Erythroblast (primary cell): Measurements from ENCODE around the gene GTPBP1.
A peak's percentile ranks its signal among the peaks of the same experiment; 100 is the strongest.

ENCODE experiments used
- DNase-seq, 2 experiments: peaks; one replicate each; lab custom pipeline; 2025; lab: John Stamatoyannopoulos, UW
- GATA1 ChIP-seq: IDR thresholded peaks from 2 replicates; pipeline ENCODE4 v1.6.1; 2011; ENCODE audit warnings: low read depth, mild to moderate bottlenecking, control low read depth, low read length, moderate library complexity
- POLR2A ChIP-seq: IDR thresholded peaks from 2 replicates; pipeline ENCODE4 v1.6.1; 2011; ENCODE audit warnings: mild to moderate bottlenecking, low read length

GTPBP1 gene

GRCh38 chr22:38697425-38698089 is 8.2 kb upstream of the GTPBP1 start:
- DNase-seq, result peak; percentile 87 to 93
- TF ChIP-seq POLR2A, result peak; percentile 46
- TF ChIP-seq GATA1, result no peak

- DNase-seq, result no peak
- no peak for TF ChIP-seq GATA1
- TF ChIP-seq POLR2A, result no peak
These were observed 7.2 kb upstream of the GTPBP1 start for GRCh38 chr22:38698407-38699094.

- TF ChIP-seq POLR2A (no peak), GATA1 (no peak)
- peak in 1 of 2 experiments; percentile 35 for DNase-seq
These were observed 6.6 kb upstream of the GTPBP1 start for GRCh38 chr22:38699143-38699542.

- TF ChIP-seq GATA1 (no peak), POLR2A (no peak)
- DNase-seq, result peak; percentile 35 to 57
These were observed 6.0 kb upstream of the GTPBP1 start for GRCh38 chr22:38699784-38700183.

GRCh38 chr22:38700270-38700788 is 5.4 kb upstream of the GTPBP1 start:
- no peak for DNase-seq
- no peak for TF ChIP-seq GATA1
- no peak for TF ChIP-seq POLR2A

- peak; percentile 98 to 99 for DNase-seq
- TF ChIP-seq POLR2A (peak; percentile 99), GATA1 (no peak)
These were observed 4.7 kb upstream of the GTPBP1 start, which contains the start of gene JOSD1 for GRCh38 chr22:38700789-38701628. JOSD1 (minus strand) TSS chr22:38700943; CDS start chr22:38699987, 956 bp downstream.

GRCh38 chr22:38704654-38705234 is 1.0 kb upstream of the GTPBP1 start:
- peak; percentile 63 to 72 for DNase-seq
- TF ChIP-seq GATA1, result no peak
- TF ChIP-seq POLR2A, result no peak

- DNase-seq, result peak; percentile 66 to 79
- no peak for TF ChIP-seq GATA1
- no peak for TF ChIP-seq POLR2A
These were observed 557 bp downstream of the GTPBP1 start for GRCh38 chr22:38706101-38706900.

GRCh38 chr22:38706901-38707195 is 1.1 kb downstream of the GTPBP1 start:
- TF ChIP-seq GATA1, result no peak
- no peak for TF ChIP-seq POLR2A
- no peak for DNase-seq

- no peak for TF ChIP-seq GATA1
- peak; percentile 54 to 70 for DNase-seq
These were observed 1.6 kb downstream of the GTPBP1 start for GRCh38 chr22:38707346-38707745.

GRCh38 chr22:38707984-38708383 is 2.2 kb downstream of the GTPBP1 start:
- TF ChIP-seq GATA1, result no peak
- no peak for TF ChIP-seq POLR2A
- DNase-seq, result peak in 1 of 2 experiments; percentile 29

- TF ChIP-seq GATA1, result no peak
- TF ChIP-seq POLR2A, result no peak
- no peak for DNase-seq
These were observed 3.6 kb downstream of the GTPBP1 start for GRCh38 chr22:38709306-38709705.

- DNase-seq, result peak; percentile 84 to 93
- TF ChIP-seq GATA1 (no peak), POLR2A (peak; percentile 30)
These were observed 4.6 kb downstream of the GTPBP1 start for GRCh38 chr22:38710351-38710750.
